ENCODE measurements around the gene TAF13.

DNA sequence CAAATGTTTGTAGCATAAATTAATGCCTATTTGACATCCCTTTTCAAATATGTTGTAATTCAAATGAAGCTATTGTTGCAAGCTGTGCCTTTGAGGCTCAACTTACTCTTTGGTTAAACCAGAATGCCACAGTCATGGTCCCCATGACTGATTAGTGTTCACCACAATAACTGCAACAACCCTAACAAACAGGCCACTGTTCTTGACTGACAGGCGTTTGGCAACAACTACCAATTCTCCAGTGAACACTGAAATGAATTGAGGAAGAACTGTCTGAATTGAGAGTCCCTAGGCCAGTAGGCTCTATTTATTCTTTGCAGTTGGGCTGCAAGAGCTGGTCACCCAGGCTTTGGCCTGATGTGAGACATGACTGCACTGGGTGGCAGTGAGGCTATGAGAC lies 8.1 kb upstream of the TAF13 start:
- TF ChIP-seq, protein P1, sequence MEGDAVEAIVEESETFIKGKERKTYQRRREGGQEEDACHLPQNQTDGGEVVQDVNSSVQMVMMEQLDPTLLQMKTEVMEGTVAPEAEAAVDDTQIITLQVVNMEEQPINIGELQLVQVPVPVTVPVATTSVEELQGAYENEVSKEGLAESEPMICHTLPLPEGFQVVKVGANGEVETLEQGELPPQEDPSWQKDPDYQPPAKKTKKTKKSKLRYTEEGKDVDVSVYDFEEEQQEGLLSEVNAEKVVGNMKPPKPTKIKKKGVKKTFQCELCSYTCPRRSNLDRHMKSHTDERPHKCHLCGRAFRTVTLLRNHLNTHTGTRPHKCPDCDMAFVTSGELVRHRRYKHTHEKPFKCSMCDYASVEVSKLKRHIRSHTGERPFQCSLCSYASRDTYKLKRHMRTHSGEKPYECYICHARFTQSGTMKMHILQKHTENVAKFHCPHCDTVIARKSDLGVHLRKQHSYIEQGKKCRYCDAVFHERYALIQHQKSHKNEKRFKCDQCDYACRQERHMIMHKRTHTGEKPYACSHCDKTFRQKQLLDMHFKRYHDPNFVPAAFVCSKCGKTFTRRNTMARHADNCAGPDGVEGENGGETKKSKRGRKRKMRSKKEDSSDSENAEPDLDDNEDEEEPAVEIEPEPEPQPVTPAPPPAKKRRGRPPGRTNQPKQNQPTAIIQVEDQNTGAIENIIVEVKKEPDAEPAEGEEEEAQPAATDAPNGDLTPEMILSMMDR (IDR thresholded peaks at IDR 0.05) = no peak
- no peak for TF ChIP-seq POLR2AphosphoS5 (IDR thresholded peaks at IDR 0.05)

All from prostate gland (tissue), 2 donors.